ENCODE measurements around the gene PTGES3L.
A peak's percentile ranks its signal among the peaks of the same experiment; 100 is the strongest.
"Not testable (repeated sequence)": the region's sequence is repeated elsewhere in the genome, so short reads cannot be mapped to it uniquely, and the experiment has no call there.

PTGES3L gene

DNA sequence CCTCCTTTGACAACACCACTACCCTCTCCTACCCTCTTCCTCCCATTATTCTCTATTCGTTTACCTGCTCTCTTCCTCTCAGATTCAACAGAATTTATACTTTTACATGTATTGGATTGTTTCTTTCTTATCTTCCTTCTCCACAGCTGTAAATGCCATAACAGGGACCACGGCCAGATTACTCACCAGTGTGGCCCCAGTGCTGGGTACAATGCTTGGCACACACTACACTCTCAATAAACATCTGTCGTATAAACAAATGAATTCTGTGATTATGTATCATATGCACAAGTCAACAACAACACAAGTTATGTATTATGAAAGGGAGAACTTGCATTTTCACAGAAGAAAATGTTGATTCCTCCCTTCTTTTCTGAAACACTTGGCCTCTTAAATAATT is 35.7 kb downstream of the PTGES3L start:
- H3K4me3 ChIP-seq (ENCODE audit: low read length), result no peak overlapping the region
- no peak for DNase-seq (ENCODE audit: low read depth)
- TF ChIP-seq, protein P1, sequence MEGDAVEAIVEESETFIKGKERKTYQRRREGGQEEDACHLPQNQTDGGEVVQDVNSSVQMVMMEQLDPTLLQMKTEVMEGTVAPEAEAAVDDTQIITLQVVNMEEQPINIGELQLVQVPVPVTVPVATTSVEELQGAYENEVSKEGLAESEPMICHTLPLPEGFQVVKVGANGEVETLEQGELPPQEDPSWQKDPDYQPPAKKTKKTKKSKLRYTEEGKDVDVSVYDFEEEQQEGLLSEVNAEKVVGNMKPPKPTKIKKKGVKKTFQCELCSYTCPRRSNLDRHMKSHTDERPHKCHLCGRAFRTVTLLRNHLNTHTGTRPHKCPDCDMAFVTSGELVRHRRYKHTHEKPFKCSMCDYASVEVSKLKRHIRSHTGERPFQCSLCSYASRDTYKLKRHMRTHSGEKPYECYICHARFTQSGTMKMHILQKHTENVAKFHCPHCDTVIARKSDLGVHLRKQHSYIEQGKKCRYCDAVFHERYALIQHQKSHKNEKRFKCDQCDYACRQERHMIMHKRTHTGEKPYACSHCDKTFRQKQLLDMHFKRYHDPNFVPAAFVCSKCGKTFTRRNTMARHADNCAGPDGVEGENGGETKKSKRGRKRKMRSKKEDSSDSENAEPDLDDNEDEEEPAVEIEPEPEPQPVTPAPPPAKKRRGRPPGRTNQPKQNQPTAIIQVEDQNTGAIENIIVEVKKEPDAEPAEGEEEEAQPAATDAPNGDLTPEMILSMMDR (conservative IDR thresholded peaks at IDR 0.05; ENCODE audit: low read depth, low read length), result no peak

DNA sequence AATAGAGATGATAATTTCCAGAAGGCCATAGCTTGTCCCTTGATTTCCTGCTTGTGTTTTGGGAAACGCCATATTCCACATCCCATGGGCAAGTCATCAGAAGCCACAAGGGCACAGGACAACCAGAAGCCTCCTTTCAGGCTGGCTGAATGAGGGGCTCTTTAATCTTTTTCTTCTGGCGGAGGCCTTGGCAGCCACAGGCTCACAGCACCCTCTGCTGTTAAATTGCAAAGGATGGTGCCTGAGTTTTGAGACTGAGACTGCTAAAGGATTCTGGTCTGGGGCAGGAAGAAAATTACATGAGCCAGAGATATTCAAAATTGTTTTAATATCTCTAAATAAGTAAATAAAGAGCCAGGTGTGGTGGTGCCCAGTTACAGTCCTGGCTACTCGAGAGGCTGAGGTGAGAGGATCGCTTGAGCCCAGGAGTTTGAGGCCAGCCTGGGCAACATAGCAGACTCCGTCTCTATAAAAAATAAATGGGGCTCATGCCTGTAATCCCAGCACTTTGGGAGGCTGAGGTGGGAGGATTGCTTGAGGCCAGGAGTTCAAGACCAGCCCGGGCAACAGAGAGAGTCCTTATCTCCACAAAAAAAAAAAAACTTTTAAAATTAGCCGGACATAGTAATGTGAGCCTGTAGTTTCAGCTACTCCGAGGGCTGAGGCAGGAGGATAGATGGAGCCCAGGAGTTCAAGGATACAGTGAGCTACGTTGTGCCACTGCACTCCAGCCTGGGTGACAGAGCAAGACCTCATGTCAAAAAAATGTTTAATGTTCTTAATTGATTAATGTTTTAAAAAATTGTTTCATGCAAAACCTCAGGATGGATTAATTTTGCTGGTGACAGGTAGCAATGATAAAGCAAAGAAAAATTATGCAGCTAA is 41.9 kb downstream of the PTGES3L start:
- TF ChIP-seq, protein P1 (conservative IDR thresholded peaks at IDR 0.05; ENCODE audit: low read depth, low read length), result peak; percentile 76
- H3K4me3 ChIP-seq (ENCODE audit: low read length), result no peak overlapping the region
- DNase-seq (ENCODE audit: low read depth), result peak; percentile 12

DNA sequence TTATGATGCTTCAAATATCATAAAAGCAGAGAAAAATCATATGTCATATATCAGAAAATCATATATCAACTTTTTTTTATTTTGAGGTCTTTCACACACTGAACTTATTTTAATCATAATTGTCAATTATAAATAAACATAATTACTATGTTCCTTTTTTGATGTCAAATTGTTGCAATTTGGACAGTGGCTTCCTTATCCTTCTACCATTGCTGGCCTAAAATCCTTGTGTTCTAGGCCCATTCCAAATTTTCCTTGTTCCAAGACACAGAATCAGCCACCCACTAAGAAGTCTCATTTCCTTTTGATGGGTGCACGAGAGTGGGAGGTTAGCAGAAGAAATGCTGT is 50.4 kb downstream of the PTGES3L start:
- TF ChIP-seq, protein P1 (conservative IDR thresholded peaks at IDR 0.05; ENCODE audit: low read depth, low read length), result no peak

DNA sequence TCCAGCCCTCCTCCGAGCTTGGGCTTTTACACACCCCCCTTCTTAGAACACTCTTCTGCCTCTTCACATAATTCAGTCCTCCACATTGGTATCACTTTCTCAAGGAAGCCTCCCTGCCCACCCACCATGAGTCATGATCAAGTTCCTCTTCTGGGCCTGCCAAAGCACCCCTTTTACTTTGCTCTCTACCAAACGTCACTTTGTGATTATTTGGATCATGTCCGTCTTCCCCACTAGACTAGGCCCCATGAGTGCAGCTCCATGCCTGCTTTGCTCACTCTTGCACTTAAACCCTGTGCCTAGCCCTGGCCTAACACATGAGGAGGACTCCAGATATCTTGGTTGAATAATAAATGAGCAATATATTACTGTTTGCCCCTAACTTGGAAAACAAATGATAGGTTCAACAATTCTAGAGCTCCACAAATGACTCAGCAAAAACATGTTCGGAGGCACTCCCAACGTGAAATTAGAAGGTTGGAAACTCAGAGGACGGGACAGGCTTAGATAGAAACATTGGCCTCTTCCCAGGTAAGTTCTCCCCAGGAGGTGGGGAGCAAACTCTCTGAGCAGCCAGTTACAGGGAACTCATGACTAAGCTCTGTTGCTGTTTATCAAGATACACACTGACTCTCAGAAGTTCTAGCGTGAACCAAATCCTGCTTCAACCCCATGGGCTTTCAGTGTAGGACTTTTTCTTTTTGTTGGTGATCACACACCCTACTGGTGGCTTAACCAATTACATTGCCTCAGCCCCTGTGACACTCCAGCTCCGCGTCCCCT is 51.0 kb downstream of the PTGES3L start:
- DNase-seq (ENCODE audit: low read depth), result peak; percentile 26

More for the DNA sequence above, 50.4 kb downstream of the PTGES3L start:
- no peak for DNase-seq (ENCODE audit: low read depth)
- H3K4me3 ChIP-seq (ENCODE audit: low read length), result no peak overlapping the region

DNA sequence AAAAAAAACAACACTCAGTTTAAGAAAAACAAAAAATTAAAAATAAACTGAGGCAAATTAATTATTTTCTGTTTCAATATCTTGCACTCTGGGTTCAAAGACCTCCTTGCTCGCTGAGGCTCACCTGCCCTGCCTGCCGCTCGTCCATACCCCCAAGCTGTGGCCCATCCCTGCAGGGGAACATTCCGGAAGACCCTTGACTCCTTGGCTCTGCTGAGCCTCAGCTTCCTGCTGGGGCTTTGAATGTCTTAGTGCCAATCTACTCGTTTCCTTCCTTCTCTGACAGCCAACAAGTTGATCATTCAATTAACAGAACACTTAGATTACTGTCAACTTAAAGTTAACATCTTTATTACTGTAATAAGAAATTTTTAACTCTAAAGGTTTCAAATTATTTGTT is 55.0 kb downstream of the PTGES3L start:
- TF ChIP-seq, protein P1 (conservative IDR thresholded peaks at IDR 0.05; ENCODE audit: low read depth, low read length), result no peak
- no peak overlapping the region for H3K4me3 ChIP-seq (ENCODE audit: low read length)
- no peak for DNase-seq (ENCODE audit: low read depth)

More for the DNA sequence above, 51.0 kb downstream of the PTGES3L start:
- no peak overlapping the region for H3K4me3 ChIP-seq (ENCODE audit: low read length)
- TF ChIP-seq, protein P1 (conservative IDR thresholded peaks at IDR 0.05; ENCODE audit: low read depth, low read length), result peak; percentile 57

DNA sequence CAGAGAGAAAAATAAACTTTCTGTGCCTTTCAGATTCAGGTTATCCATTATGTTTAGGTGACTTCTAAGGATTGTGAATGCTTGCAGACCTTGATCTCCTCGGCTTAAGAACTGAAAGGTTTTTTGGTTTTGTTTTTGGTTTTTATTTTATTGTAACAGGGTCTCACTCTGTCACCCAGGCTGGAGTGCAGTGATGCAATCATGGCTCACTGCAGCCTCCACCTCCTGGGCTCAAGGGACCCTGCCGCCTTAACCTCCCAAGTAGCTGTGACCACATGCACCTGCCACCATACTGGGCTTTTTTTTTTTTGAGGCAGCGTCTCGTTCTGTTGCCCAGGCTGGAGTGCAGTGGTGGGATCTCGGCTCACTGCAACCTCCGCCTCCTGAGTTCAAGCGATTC is 56.4 kb downstream of the PTGES3L start:
- DNase-seq (ENCODE audit: low read depth); H3K4me3 ChIP-seq (ENCODE audit: low read length): not testable (repeated sequence)

DNA sequence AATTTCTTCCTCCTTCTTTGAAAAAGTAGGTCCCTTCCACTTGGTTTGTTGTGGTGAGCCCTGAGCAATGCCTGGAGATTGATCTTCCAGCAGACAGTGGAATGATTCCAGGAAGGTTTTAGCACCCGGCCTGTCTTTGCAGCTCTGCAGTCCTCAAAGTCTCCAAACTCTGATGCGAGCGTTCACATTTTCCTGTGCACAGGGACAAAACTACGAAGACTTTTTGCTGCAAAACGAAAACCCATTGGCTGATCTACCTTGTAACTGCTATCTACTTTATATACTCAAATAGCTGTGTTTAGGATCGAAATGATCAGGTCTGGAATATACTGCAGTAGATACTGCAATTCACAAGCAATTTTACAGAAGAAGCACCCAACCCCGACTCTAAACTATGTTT is 57.6 kb downstream of the PTGES3L start:
- H3K4me3 ChIP-seq (ENCODE audit: low read length), result no peak overlapping the region

More for the DNA sequence above, 57.6 kb downstream of the PTGES3L start:
- TF ChIP-seq, protein P1 (conservative IDR thresholded peaks at IDR 0.05; ENCODE audit: low read depth, low read length), result no peak
- no peak for DNase-seq (ENCODE audit: low read depth)

Data from retinal pigment epithelial cell (primary cell).